Measurements from ENCODE around the gene GSN. TPM values are rescaled to one million over a fixed set of nuclear protein-coding genes. Genes with fewer than 3 reads are reported as not detected.
A peak's percentile ranks its signal among the peaks of the same experiment; 100 is the strongest.

GSN gene
- total and polyA plus RNA-seq, 2 of the 13 experiments (the other 11 are each of a cell fraction or from before 2014, with no cell fraction given) = 294 to 307 TPM

DNA sequence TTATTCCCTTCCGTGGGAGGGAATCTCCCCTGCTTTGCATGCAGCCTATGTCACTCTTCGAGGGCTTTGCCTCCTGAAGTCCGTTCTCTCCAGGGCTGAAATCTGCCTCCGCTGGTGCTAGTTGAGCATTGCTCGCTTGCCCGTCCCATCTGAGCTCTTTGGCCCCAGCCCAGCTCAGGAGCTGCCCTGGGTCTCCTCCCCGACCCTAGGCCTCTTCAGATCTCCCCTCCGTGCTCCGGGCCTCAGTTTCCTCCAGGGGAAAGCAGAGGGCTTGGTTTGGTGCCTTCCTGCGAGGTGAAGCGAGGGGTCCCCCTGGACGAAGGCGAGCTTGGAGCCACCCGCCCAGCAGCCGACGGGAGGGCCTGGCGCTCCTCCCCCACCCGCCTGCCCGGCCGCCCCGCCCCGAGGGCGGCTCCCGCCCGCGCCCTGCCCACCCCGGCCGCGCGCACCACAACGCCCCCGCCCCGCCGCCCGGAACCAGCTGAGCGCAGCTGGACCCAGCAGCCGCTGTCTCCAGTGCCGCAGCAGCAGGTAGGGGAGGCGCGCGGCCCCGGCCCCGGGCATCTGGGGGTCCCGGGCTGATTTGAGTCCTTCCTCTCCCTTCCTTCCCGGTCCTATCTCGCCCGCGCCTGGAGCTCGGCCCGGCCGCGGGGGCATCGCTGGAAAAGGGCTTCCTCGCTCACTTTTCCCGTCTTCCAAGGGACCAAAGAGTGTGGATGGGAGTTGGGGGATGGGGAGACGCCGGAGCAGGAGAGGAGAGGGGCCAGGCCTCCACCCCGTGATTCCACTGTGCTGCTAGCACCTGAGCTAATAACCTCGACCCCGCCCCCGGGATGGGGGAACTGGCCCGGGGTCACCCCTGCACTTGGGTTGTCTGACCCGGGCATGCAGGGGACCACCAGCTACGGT, at the start of gene GSN (continued):
- TF ChIP-seq NFE2L1 (CRISPR knock-in tag; IDR thresholded peaks at IDR 0.05; ENCODE audit: borderline replicate concordance) = no peak
- no peak for TF ChIP-seq ZNF563 (CRISPR knock-in tag; IDR thresholded peaks at IDR 0.05)
- TF ChIP-seq, protein P1, sequence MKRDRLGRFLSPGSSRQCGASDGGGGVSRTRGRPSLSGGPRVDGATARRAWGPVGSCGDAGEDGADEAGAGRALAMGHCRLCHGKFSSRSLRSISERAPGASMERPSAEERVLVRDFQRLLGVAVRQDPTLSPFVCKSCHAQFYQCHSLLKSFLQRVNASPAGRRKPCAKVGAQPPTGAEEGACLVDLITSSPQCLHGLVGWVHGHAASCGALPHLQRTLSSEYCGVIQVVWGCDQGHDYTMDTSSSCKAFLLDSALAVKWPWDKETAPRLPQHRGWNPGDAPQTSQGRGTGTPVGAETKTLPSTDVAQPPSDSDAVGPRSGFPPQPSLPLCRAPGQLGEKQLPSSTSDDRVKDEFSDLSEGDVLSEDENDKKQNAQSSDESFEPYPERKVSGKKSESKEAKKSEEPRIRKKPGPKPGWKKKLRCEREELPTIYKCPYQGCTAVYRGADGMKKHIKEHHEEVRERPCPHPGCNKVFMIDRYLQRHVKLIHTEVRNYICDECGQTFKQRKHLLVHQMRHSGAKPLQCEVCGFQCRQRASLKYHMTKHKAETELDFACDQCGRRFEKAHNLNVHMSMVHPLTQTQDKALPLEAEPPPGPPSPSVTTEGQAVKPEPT (CRISPR knock-in tag; IDR thresholded peaks at IDR 0.05; ENCODE audit: low read depth) = no peak
- TF ChIP-seq, protein P2, sequence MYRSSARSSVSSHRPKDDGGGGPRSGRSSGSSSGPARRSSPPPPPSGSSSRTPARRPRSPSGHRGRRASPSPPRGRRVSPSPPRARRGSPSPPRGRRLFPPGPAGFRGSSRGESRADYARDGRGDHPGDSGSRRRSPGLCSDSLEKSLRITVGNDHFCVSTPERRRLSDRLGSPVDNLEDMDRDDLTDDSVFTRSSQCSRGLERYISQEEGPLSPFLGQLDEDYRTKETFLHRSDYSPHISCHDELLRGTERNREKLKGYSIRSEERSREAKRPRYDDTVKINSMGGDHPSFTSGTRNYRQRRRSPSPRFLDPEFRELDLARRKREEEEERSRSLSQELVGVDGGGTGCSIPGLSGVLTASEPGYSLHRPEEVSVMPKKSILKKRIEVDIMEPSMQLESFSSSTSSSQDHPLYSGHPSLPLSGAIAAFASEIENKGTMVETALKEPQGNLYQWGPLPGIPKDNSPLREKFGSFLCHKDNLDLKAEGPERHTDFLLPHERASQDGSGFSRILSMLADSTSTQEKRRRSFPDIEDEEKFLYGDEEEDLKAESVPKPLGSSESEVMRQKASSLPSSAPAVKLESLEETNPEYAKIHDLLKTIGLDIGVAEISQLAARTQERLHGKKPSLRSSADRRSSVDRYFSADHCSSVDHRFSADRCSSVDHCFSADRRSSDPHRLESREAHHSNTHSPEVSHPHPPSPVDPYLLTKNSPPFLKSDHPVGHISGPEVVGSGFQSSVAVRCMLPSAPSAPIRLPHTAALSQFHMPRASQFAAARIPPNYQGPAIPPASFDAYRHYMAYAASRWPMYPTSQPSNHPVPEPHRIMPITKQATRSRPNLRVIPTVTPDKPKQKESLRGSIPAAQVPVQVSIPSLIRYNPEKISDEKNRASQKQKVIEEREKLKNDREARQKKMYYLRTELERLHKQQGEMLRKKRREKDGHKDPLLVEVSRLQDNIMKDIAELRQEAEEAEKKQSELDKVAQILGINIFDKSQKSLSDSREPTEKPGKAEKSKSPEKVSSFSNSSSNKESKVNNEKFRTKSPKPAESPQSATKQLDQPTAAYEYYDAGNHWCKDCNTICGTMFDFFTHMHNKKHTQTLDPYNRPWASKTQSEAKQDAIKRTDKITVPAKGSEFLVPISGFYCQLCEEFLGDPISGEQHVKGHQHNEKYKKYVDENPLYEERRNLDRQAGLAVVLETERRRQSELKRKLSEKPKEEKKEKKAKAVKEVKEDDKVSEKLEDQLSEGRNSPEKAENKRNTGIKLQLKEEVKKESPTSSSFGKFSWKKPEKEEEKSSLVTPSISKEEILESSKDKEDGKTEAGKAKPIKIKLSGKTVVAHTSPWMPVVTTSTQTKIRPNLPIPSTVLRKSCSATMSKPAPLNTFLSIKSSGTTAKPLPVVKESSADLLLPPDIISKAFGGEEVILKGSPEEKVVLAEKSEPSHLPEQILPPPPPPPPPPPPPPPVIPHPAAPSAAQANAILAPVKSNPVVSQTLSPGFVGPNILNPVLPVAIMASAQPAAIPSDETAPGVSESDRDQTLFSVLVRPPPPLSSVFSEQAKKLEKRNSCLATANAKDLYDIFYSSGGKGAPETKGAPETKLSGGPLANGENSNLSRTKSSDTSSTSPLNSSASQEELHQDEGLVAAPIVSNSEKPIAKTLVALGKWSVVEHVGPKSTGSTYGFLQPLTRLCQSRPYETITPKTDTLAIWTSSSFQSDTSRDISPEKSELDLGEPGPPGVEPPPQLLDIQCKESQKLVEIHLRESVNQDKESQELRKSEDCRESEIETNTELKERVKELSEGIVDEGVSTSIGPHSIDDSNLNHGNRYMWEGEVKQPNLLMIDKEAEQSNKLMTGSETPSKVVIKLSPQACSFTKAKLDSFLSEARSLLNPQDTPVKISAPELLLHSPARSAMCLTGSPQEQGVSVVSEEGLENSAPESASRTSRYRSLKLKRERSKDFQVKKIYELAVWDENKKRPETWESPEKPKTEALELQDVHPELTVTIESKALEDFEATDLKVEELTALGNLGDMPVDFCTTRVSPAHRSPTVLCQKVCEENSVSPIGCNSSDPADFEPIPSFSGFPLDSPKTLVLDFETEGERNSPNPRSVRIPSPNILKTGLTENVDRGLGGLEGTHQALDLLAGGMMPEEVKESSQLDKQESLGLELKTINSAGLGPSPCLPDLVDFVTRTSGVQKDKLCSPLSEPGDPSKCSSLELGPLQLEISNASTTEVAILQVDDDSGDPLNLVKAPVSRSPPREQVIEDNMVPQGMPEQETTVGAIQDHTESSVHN (CRISPR knock-in tag; IDR thresholded peaks at IDR 0.05) = no peak
- no peak for TF ChIP-seq ZNF672 (CRISPR knock-in tag; IDR thresholded peaks at IDR 0.05)
- TF ChIP-seq ATF7 (IDR thresholded peaks at IDR 0.05) = no peak
- TF ChIP-seq ATF7 (CRISPR knock-in tag; IDR thresholded peaks at IDR 0.05) = no peak
- TF ChIP-seq ZNF709 (CRISPR knock-in tag; IDR thresholded peaks at IDR 0.05) = no peak
- no peak for TF ChIP-seq ZBTB21 (CRISPR knock-in tag; IDR thresholded peaks at IDR 0.05)
- peak; percentile 77 for TF ChIP-seq HNRNPK (IDR thresholded peaks at IDR 0.05; ENCODE audit: low read depth, low read length, poor library complexity, severe bottlenecking)
- TF ChIP-seq ZNF567 (CRISPR knock-in tag; IDR thresholded peaks at IDR 0.05; ENCODE audit: borderline replicate concordance) = no peak
- TF ChIP-seq TAF1 (CRISPR knock-in tag; IDR thresholded peaks at IDR 0.05) = no peak
- TF ChIP-seq ZNF616 (CRISPR knock-in tag; IDR thresholded peaks at IDR 0.05; ENCODE audit: low read depth) = no peak
- TF ChIP-seq, protein P3, sequence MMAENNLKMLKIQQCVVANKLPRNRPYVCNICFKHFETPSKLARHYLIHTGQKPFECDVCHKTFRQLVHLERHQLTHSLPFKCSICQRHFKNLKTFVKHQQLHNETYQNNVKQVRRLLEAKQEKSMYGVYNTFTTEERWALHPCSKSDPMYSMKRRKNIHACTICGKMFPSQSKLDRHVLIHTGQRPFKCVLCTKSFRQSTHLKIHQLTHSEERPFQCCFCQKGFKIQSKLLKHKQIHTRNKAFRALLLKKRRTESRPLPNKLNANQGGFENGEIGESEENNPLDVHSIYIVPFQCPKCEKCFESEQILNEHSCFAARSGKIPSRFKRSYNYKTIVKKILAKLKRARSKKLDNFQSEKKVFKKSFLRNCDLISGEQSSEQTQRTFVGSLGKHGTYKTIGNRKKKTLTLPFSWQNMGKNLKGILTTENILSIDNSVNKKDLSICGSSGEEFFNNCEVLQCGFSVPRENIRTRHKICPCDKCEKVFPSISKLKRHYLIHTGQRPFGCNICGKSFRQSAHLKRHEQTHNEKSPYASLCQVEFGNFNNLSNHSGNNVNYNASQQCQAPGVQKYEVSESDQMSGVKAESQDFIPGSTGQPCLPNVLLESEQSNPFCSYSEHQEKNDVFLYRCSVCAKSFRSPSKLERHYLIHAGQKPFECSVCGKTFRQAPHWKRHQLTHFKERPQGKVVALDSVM (CRISPR knock-in tag; IDR thresholded peaks at IDR 0.05) = peak; percentile 80
- TF ChIP-seq SOX5 (CRISPR knock-in tag; IDR thresholded peaks at IDR 0.05; ENCODE audit: borderline replicate concordance) = no peak

Measured in HepG2 (cell line).